Naive thymus-derived CD4-positive, alpha-beta T cell (primary cell): ENCODE results near the gene XXYLT1. TPM values are rescaled to one million over a fixed set of nuclear protein-coding genes. Genes with fewer than 3 reads are reported as not detected.

ENCODE experiments used
- ATAC-seq: fragments of 150-1000 bp; cut with Tn5 transposase; 2 replicates; pipeline ENCODE4 v1.10.0; 2021; ENCODE audit warnings: mild to moderate bottlenecking, moderate library complexity
- CTCF ChIA-PET: fragments of 350-600 bp; sonication (Branson Sonifier 250); formaldehyde crosslinking; loops from one replicate; lab custom pipeline; 2021; ENCODE audit warnings: antibody characterized with exemption; lab: Charles Lee
- POLR2A ChIA-PET: fragments of 350-600 bp; sonication (Branson Sonifier 250); formaldehyde crosslinking; loops from one replicate; lab custom pipeline; 2021; ENCODE audit warnings: antibody characterized with exemption, inconsistent platforms; lab: Charles Lee
- DNase-seq, 9 donors: peaks; one replicate each; pipeline versions ENCODE4 v3.0.0 to v3.0.0-alpha.2; 2020 to 2022; ENCODE audit warnings: mixed read lengths in 1 of 9
- H3K27ac ChIP-seq: one replicate; pipeline ENCODE4 v1.7.0; 2013; ENCODE audit warnings: mild to moderate bottlenecking, low read depth, low read length, moderate library complexity
- H3K27me3 ChIP-seq, 2 donors: one replicate each; pipeline ENCODE4 v1.7.0; 2013; ENCODE audit warnings: low read length in 2 of 2, mild to moderate bottlenecking in 2 of 2, moderate library complexity in 2 of 2; ENCODE audit not compliant: control insufficient read depth in 2 of 2, insufficient read depth in 2 of 2
- H3K36me3 ChIP-seq, 3 experiments: 1 replicate in 2 of 3; 2 replicates in 1 of 3; pipeline ENCODE4 v1.7.0; 2013; ENCODE audit warnings: low read length in 3 of 3, mild to moderate bottlenecking in 3 of 3, moderate library complexity in 1 of 3; ENCODE audit not compliant: insufficient read depth in 3 of 3, control insufficient read depth in 2 of 3
- H3K4me1 ChIP-seq, 2 donors: one replicate each; pipeline ENCODE4 v1.7.0; 2013; ENCODE audit warnings: low read length in 2 of 2, mild to moderate bottlenecking in 2 of 2, moderate library complexity in 1 of 2; ENCODE audit not compliant: control insufficient read depth in 2 of 2, insufficient read depth in 2 of 2
- H3K4me3 ChIP-seq: 2 replicates; pipeline ENCODE4 v1.7.0; 2013; ENCODE audit warnings: mild to moderate bottlenecking, low read length
- H3K9me3 ChIP-seq, 3 experiments: 1 replicate in 2 of 3; 2 replicates in 1 of 3; pipeline ENCODE4 v1.7.0; 2013; ENCODE audit warnings: low read length in 3 of 3; ENCODE audit not compliant: control insufficient read depth in 2 of 3
- H3K27ac Mint-ChIP-seq, 9 donors: one replicate each; pipeline ENCODE4 v1.8.0; 2020 to 2022; ENCODE audit warnings: mixed read lengths in 9 of 9, mild to moderate bottlenecking in 8 of 9, moderate library complexity in 5 of 9, inconsistent platforms in 2 of 9
- H3K27me3 Mint-ChIP-seq, 5 donors: one replicate each; pipeline ENCODE4 v1.8.0; 2021 to 2022; ENCODE audit warnings: mixed read lengths in 5 of 5, mild to moderate bottlenecking in 1 of 5
- H3K36me3 Mint-ChIP-seq, 5 donors: one replicate each; pipeline ENCODE4 v1.8.0; 2020 to 2022; ENCODE audit warnings: mixed read lengths in 5 of 5, mild to moderate bottlenecking in 3 of 5, inconsistent platforms in 1 of 5
- H3K4me1 Mint-ChIP-seq, 7 donors: one replicate each; pipeline ENCODE4 v1.8.0; 2020 to 2022; ENCODE audit warnings: mixed read lengths in 7 of 7, mild to moderate bottlenecking in 3 of 7, inconsistent platforms in 1 of 7
- H3K4me3 Mint-ChIP-seq, 10 donors: one replicate each; pipeline ENCODE4 v1.8.0; 2020 to 2022; ENCODE audit warnings: mild to moderate bottlenecking in 10 of 10, mixed read lengths in 10 of 10, moderate library complexity in 6 of 10, inconsistent platforms in 2 of 10
- H3K9me3 Mint-ChIP-seq, 11 donors: one replicate each; pipeline ENCODE4 v1.8.0; 2020 to 2022; ENCODE audit warnings: mixed read lengths in 11 of 11, mild to moderate bottlenecking in 4 of 11, inconsistent platforms in 1 of 11, moderate library complexity in 1 of 11
- intact Hi-C, 2 donors: fragments of 100-400 bp; cut with micrococcal nuclease; formaldehyde crosslinking; loops; one replicate each; pipeline ENCODE4 v1.15.1; 2023
- polyA plus RNA-seq, 2 donors: library from polyadenylated mRNA; unstranded; fragments of 300-500 nt; fragmentation: Illumina TruSeq; gene quantifications; one replicate each; pipeline ENCODE4 v1.2.3, GENCODE V29; 2021
- total RNA-seq, 6 experiments: library from RNA in 5 of 6; stranded (reverse) in 5 of 6; gene quantifications; 1 replicate in 5 of 6; 2 replicates in 1 of 6; pipeline ENCODE4 v1.2.3 and lab custom pipeline; 2021 to 2026

XXYLT1 gene
- total and polyA plus RNA-seq, 7 experiments from 2014 or later = 4.1 to 11.7 (median 7.2) TPM

DNA sequence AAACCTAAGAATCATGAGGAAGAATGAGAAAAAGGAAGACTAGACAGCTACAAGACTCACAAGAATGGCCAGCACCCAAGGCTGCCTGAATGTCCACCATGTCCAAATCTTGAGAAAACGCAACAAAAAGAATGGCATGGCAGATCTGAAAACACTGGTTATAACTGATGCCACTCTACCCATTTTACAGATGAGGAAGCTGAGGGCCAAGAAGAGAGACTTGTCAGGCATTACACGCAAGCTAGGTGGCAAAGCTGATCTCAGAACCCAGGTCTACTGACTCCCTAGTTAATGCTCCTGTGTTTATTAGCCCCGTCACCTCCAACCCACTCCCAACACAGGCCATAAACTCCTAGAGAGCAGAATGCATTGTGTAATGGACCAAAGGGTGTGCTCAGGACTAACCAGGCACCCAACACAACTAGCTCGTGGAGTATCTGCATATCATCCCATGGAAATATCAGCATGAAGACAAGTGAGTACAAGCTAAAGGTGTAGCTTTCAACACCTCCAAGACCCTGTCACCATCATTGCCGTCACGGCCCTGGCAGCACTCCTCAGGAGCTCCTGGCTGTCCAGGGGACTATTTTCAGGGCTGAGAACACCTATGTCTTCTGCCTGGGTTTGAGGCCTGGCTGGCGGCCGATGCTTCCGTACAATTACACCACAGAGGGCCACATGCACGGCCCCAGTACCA is 111.7 kb downstream of the XXYLT1 start:
- ATAC-seq = no peak
- Histone ChIP-seq H3K9me3 (no peaks in the 10 kb centered on the region), H3K27me3 (no peaks in the 10 kb centered on the region), H3K27ac (no peak overlapping the region), H3K4me3 (no peak overlapping the region), H3K4me1 (peaks cover 0 to 9% of the 10 kb centered on the region in 2 donors), H3K36me3 (no peaks in the 10 kb centered on the region)
- intact Hi-C loops = no loop called here
- no peak for DNase-seq
- H3K9me3 Mint-ChIP-seq = no peaks in the 10 kb centered on the region
- ChIA-PET POLR2A (interaction anchor here (0.6 kb wide), 1 partner anchor 17 kb away, joined by 3 read pairs; no protein-coding TSS in a partner anchor), CTCF (no interaction called here)
- peaks cover 22 to 46% (median 29%) of the 10 kb centered on the region in 7 donors for H3K4me1 Mint-ChIP-seq
- H3K36me3 Mint-ChIP-seq = peaks cover 0 to 19% (median 2%) of the 10 kb centered on the region in 5 donors
- peak overlapping the region in 1 of 9 donors; percentile 18 for H3K27ac Mint-ChIP-seq
- no peak overlapping the region for H3K4me3 Mint-ChIP-seq
- no peaks in the 10 kb centered on the region for H3K27me3 Mint-ChIP-seq

DNA sequence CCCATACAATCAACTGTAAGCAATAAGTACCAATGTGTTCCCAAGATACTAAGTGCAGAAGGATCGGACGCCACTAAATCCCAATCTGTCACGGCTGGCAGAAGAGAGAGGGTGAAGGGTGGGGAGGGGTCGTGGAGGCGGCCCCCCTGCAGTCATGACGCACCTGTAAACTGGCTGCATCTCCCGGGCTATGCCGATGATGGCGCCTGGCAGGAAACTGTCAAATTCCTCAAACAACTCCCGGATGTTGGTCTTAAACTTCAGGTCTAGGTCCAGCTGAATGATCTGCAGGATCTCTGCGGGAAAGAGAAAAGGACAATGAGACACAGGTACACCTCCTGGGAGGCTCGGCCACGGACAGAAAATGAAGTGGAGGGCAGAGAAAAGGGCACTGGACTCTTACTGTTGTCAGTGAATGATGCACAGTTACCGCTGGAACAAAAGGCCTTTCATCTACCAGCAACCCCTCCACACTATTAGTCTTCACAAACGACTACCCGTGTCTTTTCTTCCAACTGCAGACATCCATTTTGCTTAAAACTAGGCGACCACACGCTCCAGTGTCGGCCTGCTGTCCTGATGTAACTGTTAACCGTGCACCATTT is 114.6 kb downstream of the XXYLT1 start:
- no peaks in the 10 kb centered on the region for H3K27me3 ChIP-seq
- no peak for DNase-seq
- no peak for ATAC-seq
- ChIA-PET CTCF (no interaction called here), POLR2A (no interaction called here)
- no peak overlapping the region for H3K4me3 Mint-ChIP-seq
- H3K4me1 ChIP-seq = no peaks in the 10 kb centered on the region
- H3K4me1 Mint-ChIP-seq = peaks cover 0 to 23% (median 6%) of the 10 kb centered on the region in 7 donors
- H3K27ac ChIP-seq = no peak overlapping the region
- no peaks in the 10 kb centered on the region for H3K27me3 Mint-ChIP-seq
- H3K9me3 ChIP-seq = no peaks in the 10 kb centered on the region
- peak overlapping the region in 1 of 9 donors; percentile 43 for H3K27ac Mint-ChIP-seq
- intact Hi-C loops = no loop called here
- no peak overlapping the region for H3K4me3 ChIP-seq
- H3K36me3 Mint-ChIP-seq = peaks cover 0 to 33% (median 2%) of the 10 kb centered on the region in 5 donors
- H3K9me3 Mint-ChIP-seq = no peaks in the 10 kb centered on the region
- H3K36me3 ChIP-seq = no peaks in the 10 kb centered on the region

DNA sequence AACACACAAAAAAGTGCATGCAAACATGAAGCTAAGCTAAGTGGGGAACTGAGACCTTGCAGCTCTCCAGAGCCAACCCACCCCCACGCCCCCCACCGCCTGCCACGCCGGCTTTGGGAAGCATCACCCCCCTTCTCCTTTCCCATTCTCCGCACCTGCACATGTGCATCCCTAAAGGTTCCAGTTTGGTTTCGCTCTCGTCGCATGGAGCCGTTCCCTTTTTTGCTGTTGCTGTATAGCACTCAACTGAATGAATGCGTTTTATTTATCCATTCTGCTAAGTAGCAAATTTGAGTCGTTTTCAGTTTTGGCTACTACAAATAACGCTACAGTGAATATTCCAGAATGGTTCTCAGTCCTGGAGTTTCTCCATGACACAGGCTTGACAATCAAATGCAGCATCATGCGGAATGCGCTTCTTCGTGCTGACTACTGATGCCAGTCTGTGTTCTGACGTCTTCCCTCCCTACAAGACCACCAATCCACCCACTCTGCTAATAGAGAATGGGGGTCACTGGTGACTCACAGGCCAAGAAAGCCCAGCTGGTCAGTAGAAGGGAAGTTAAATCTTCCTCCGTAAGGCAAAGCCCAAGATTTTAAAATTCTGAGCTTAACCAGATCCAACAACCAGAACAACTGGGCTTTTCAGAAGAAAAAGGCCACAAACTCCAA is 115.3 kb downstream of the XXYLT1 start:
- CTCF ChIA-PET = no interaction called here
- Mint-ChIP-seq H3K9me3 (no peaks in the 10 kb centered on the region), H3K4me1 (peaks cover 0 to 27% (median 9%) of the 10 kb centered on the region in 7 donors), H3K27me3 (no peaks in the 10 kb centered on the region), H3K27ac (no peak overlapping the region), H3K4me3 (no peak overlapping the region), H3K36me3 (peaks cover 0 to 33% (median 2%) of the 10 kb centered on the region in 5 donors)
- DNase-seq (no peak), ATAC-seq (no peak)
- no peaks in the 10 kb centered on the region for H3K36me3 ChIP-seq
- no peaks in the 10 kb centered on the region for H3K27me3 ChIP-seq
- H3K9me3 ChIP-seq = no peaks in the 10 kb centered on the region
- no peak overlapping the region for H3K4me3 ChIP-seq
- H3K27ac ChIP-seq = no peak overlapping the region
- intact Hi-C loops = no loop called here
- POLR2A ChIA-PET = no interaction called here
- peaks cover 0 to 3% of the 10 kb centered on the region in 2 donors for H3K4me1 ChIP-seq

DNA sequence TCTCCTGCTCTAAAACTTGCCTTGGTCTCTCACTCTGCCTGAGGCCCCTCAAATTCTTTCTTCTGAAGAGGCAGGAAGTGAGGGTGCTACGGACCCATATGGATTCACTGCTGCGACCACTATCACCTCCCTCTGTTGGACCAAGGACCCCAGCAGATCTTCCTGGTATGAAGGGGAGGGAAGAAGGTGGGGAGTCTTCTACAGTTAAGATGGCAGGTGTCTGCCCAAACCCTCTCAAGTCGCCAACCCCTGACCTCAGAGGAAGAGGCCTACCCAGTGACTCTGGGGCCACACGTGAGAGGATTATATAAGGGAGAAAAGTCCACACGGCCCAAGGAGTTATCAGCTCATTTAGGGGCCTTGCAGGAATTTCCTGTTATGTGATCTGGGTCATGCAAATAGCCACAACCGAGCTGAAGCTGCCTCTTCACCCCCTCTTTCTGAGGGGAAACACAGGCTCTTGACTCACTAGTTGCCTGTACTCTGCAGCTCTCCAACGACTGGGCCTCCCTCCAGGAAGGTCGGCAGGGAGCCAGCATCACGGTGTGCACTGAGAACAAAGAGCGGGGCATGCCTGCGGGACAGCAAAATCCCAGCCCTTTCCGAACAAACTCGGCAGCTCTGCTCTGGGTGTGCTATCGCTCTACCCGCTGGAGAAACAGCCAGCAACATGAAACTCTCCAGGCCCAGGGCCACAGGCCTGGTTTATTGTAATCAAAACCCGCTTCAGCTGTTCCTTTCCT is 116.0 kb downstream of the XXYLT1 start:
- Histone ChIP-seq H3K4me1 (peaks cover 0 to 4% of the 10 kb centered on the region in 2 donors), H3K36me3 (no peaks in the 10 kb centered on the region), H3K4me3 (no peak overlapping the region), H3K27me3 (no peaks in the 10 kb centered on the region), H3K9me3 (no peaks in the 10 kb centered on the region), H3K27ac (no peak overlapping the region)
- no peak overlapping the region for H3K4me3 Mint-ChIP-seq
- intact Hi-C loops = no loop called here
- H3K36me3 Mint-ChIP-seq = peaks cover 0 to 33% (median 2%) of the 10 kb centered on the region in 5 donors
- POLR2A ChIA-PET = no interaction called here
- no peaks in the 10 kb centered on the region for H3K9me3 Mint-ChIP-seq
- H3K27me3 Mint-ChIP-seq = no peaks in the 10 kb centered on the region
- H3K4me1 Mint-ChIP-seq = peaks cover 0 to 33% (median 16%) of the 10 kb centered on the region in 7 donors
- H3K27ac Mint-ChIP-seq = peak overlapping the region in 1 of 9 donors; percentile 71
- ATAC-seq (peak; percentile 33), DNase-seq (no peak)
- CTCF ChIA-PET = no interaction called here

DNA sequence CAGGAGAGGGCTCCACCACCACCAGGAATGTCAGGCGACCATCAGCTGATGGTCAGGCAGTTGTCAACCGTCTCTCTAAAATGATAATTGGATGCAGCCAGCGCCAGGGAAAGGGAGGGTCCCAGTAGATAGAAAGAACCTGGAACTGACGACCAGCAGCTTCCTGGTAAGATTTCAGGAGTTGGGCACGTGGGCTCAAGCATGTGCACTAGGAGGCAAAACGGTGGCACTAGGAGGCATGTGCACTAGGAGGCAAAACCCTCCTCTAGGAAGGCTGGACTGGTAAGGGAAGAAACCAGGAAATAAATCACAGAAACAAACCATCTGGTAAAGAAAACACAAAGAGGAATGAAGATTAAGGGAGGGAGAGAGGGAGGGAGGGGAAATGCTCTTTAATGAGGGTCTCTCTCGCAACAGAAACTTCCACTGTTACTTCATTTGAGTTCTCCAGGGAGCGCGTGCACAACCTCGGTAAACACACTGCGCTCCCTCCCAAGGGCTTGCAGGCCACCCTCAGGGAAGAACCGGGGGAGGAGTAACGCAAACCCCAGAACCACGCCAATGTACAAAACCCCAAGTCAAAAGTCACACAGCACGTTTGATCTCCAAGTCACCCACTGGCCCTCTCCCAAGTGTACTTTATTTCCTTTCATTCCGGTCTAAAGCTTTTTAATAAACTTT is 116.7 kb downstream of the XXYLT1 start:
- Histone ChIP-seq H3K4me1 (peaks cover 0 to 4% of the 10 kb centered on the region in 2 donors), H3K9me3 (no peaks in the 10 kb centered on the region), H3K27ac (no peak overlapping the region), H3K27me3 (no peaks in the 10 kb centered on the region), H3K36me3 (no peaks in the 10 kb centered on the region), H3K4me3 (no peak overlapping the region)
- intact Hi-C loops = no loop called here
- peaks cover 0 to 5% (median 0%) of the 10 kb centered on the region in 5 donors for H3K27me3 Mint-ChIP-seq
- H3K4me3 Mint-ChIP-seq = peak overlapping the region in 1 of 10 donors; percentile 38
- DNase-seq (no peak), ATAC-seq (no peak)
- peaks cover 0 to 37% (median 24%) of the 10 kb centered on the region in 7 donors for H3K4me1 Mint-ChIP-seq
- no peaks in the 10 kb centered on the region for H3K9me3 Mint-ChIP-seq
- POLR2A ChIA-PET = no interaction called here
- peaks cover 0 to 33% (median 2%) of the 10 kb centered on the region in 5 donors for H3K36me3 Mint-ChIP-seq
- CTCF ChIA-PET = no interaction called here
- peak overlapping the region in 3 of 9 donors; percentile 4 to 78 (median 65) for H3K27ac Mint-ChIP-seq

DNA sequence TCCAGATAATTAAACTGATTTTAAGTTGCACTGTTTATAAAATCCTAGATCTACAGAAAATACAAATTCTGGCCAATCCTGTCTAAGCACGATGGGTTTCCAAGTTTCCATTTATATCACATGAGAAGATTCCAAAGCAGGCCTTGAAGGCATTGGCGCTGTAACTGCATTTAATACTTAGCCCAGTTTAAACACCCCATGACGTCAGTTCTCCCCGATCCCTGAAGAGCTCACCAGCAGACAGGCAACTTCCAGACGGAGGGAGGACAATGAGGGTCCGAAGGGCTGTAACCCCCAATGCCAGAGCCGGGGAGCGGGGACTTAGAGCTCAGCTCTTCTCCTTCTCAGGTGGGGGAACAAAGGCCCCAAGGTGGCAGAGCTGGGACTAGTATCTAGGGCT is 117.3 kb downstream of the XXYLT1 start:
- Mint-ChIP-seq H3K4me3 (no peak overlapping the region), H3K4me1 (peaks cover under 1 to 43% (median 25%) of the 10 kb centered on the region in 7 donors), H3K9me3 (no peaks in the 10 kb centered on the region), H3K27me3 (peaks cover 0 to 11% (median 0%) of the 10 kb centered on the region in 5 donors), H3K27ac (peak overlapping the region in 1 of 9 donors; percentile 65), H3K36me3 (peaks cover 0 to 33% (median 2%) of the 10 kb centered on the region in 5 donors)
- Histone ChIP-seq H3K27ac (no peak overlapping the region), H3K4me1 (peaks cover under 1 to 4% of the 10 kb centered on the region in 2 donors), H3K27me3 (no peaks in the 10 kb centered on the region), H3K4me3 (no peak overlapping the region), H3K36me3 (no peaks in the 10 kb centered on the region), H3K9me3 (no peaks in the 10 kb centered on the region)
- ChIA-PET POLR2A (no interaction called here), CTCF (no interaction called here)
- ATAC-seq = no peak
- no peak for DNase-seq
- intact Hi-C loops = no loop called here
